ENCODE data around the gene SLC38A2. TPM values are rescaled to one million over a fixed set of nuclear protein-coding genes. Genes with fewer than 3 reads are reported as not detected.

SLC38A2 gene
- 100 to 1,000 TPM in 4 of 8 experiments, 10 to 100 TPM in 4; 67.2 to 381 (median 117) TPM for total RNA-seq

DNA sequence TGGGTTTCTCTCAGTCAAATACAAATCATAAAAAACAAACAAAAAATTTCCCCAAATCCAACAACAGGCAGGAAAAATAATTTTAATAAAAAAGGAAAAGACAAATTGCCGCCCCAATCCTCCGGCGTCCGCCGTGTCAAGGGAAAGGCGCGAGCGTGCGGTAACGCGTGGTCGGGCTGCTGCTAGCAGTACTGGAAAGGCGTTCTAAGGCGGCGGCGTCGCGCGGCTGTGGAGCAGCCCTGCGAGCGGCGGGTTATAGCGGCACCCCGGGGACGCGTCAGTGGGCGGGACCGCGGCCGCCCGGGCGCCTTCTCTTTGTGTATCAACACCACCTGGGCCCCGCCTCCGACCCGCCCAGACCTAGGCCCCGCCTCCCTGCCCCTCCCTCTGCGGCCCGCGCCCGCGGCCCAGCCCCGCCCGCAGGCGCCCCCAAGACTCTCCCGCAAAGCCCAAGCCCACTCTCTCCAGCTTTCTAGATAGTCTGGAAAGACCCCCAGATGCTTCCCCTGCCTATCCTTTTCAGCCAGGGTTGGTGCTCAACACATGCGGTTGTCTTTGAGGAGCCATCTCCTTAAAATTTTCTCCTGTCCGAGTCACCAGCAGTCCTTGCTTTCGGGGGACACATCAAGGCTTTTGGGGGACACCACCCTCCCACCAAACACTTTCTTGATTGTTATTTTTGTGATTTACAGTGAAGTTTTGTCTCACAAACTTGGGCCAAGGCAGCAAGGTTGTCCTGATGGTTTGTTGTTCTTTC lies at the start of gene SLC38A2:
Gene SLC38A2, minus strand, starts transcription at position 230 of the 757 bp plus-strand sequence. CDS start 1,480 bp downstream, outside the sequence.
- Histone ChIP-seq H3K4me1 (replicated peaks in 1 of 2) (peaks cover 14 to 19% of the 10 kb centered on the region in 2 donors), H3K27ac (peak within 1 kb of the TSS; percentile 93 to 95), H3K4me3 (peak within 1 kb of the TSS; percentile 76 to 91 (median 87))
- in situ Hi-C loops (cut with MboI; ENCODE audit: low pct_unique_long_range_greater_than_20kb in 2 of 9, low sequenced_read_pairs in 9 of 9, unreplicated experiment in 9 of 9), result loop anchor here in 2 of 9 experiments (25.0 kb wide), 1 partner anchor 110 kb away; the partner anchor contains the start of gene SLC38A1 (in 2 of the 2)
- WGBS, 10 experiments, result 0 to 6% (median 0%) methylated on average over 1 to 12 of the region's 48 CpGs; no CpG with 5 or more reads in 6 of the 10 experiments
- ATAC-seq (replicated peaks in 6 of 8), result peak; percentile 75 to 84 (median 80)

DNA sequence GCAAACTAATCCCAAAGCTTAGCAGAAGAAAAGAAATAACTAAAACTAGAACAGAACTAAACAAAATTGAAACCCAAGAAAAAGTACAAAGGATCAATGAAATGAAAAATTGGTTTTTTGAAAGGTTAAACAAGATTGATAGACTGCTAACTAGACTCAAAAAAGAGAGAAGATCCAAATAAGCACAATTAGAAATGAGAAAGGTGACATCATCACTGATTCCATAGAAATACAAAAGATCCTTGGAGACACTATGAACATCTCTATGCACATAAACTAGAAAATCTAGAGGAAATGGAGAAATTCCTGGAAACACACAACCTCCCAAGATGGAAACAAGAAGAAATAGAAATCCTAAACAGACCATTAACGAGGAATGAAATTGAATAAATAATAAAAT lies 47.1 kb upstream of the SLC38A2 start:
- Histone ChIP-seq H3K27ac (no peak overlapping the region), H3K4me3 (no peak overlapping the region), H3K4me1 (replicated peaks in 1 of 2) (no peaks in the 10 kb centered on the region)
- no peak for ATAC-seq (replicated peaks in 6 of 8)
- 59 to 100% (median 75%) methylated on average over 1 of the region's 1 CpG; no CpG with 5 or more reads in 1 of the 10 experiments for WGBS, 10 experiments
- in situ Hi-C loops (cut with MboI; ENCODE audit: low pct_unique_long_range_greater_than_20kb in 2 of 9, low sequenced_read_pairs in 9 of 9, unreplicated experiment in 9 of 9), result no loop called here

DNA sequence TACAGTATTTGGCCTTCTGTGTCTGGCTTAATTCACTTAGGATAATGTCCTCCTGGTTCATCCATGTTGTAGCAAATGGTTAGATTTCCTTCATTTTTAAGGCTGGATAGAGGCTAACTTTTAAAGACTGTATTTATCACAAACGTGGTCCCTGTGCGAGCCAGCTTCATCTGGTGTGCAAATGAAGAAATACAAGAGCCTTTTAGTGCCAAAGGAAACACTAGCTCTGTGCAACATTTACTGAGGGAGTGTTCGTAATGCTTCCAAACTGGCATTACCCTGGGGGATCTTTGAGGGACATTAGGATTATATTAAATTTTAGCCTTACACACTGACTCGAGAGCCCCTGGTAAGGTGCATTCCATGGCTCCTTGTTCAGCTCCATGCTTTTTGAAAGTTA lies 43.0 kb upstream of the SLC38A2 start:
- H3K4me3 ChIP-seq, result no peak overlapping the region
- in situ Hi-C loops (cut with MboI; ENCODE audit: low pct_unique_long_range_greater_than_20kb in 2 of 9, low sequenced_read_pairs in 9 of 9, unreplicated experiment in 9 of 9), result no loop called here
- H3K4me1 ChIP-seq (replicated peaks in 1 of 2), result no peaks in the 10 kb centered on the region
- ATAC-seq (replicated peaks in 6 of 8), result no peak
- H3K27ac ChIP-seq, result no peak overlapping the region
- WGBS, 10 experiments, result 80 to 100% (median 98%) methylated on average over 1 to 4 of the region's 4 CpGs; no CpG with 5 or more reads in 4 of the 10 experiments

DNA sequence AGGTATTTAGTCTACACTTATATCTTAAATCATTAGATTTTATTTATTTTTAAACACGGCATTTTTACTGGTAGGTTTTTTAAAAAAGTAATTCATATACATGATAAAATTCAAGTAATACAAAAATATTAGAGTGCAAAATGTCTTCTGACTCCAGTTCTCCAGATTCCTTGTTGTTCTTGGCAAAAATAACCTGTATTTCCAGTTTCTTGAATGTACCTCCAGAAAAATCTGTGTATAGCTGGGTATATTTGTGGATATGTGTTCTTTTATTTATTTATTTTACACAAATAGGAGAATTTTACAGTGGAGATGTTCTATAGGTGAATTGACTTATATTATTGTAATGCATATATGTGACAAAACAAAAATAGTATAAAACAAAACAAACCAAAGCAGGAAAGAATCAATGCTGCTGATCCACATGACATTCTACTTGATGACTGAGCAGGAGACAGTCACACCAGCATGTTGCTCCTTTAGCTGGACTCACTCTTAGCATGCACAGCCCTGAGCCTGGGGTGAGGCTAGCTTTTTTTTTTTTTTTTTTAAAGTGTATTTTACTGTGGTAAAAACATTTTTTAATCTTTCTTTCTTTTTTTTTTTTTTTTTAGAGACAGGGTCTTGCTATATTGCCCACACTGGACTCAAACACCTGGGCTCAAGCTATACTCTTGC lies 42.2 kb upstream of the SLC38A2 start:
- WGBS, 10 experiments, result 80 to 100% (median 100%) methylated on average over 1 of the region's 1 CpG; no CpG with 5 or more reads in 1 of the 10 experiments
- ATAC-seq (replicated peaks in 6 of 8), result no peak
- no peaks in the 10 kb centered on the region for H3K4me1 ChIP-seq (replicated peaks in 1 of 2)
- no peak overlapping the region for H3K4me3 ChIP-seq
- in situ Hi-C loops (cut with MboI; ENCODE audit: low pct_unique_long_range_greater_than_20kb in 2 of 9, low sequenced_read_pairs in 9 of 9, unreplicated experiment in 9 of 9), result no loop called here
- no peak overlapping the region for H3K27ac ChIP-seq

DNA sequence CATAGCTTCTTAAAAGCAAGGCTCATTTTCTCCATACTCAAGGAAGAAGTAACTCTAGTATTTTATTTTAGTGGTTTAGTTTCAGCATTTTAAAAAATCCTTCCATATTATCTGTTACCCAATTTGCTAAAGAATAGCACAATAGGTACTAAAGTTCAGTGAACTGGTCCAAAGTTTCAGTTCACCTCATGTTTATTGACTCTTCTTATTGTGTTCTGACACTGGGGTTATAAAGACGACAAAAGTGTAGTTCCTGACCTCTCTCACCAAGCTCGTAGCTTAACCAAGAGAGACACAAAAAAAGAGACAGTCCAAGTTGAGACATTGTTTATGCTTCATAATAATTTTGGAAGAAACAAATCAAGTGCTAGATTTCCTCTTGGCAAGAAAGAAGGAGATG lies 40.8 kb upstream of the SLC38A2 start:
- in situ Hi-C loops (cut with MboI; ENCODE audit: low pct_unique_long_range_greater_than_20kb in 2 of 9, low sequenced_read_pairs in 9 of 9, unreplicated experiment in 9 of 9), result no loop called here
- no peak for ATAC-seq (replicated peaks in 6 of 8)
- no peak overlapping the region for H3K27ac ChIP-seq
- H3K4me3 ChIP-seq, result no peak overlapping the region
- H3K4me1 ChIP-seq (replicated peaks in 1 of 2), result no peaks in the 10 kb centered on the region
- WGBS, 10 experiments, result 0 to 100% (median 41%) methylated on average over 1 to 2 of the region's 2 CpGs

DNA sequence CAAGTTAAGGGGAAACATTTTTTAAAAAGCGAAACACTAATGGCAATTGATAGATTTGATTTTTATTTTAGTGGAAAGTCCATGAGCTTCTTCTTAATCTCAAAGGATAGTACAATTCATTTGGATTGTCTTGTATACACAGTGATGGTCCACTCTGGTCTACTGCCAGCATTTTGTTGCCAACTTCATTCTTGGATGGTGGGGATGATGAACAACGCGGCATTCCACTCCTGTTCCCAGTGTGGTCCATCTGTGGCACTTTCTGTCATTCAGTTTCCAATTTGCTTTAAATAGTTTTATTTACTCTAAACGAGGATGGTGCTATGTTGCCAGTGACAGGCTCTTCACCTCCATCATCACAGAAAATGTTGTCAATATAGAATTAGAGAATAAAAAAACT lies 40.3 kb upstream of the SLC38A2 start:
- no peak overlapping the region for H3K27ac ChIP-seq
- no peak for ATAC-seq (replicated peaks in 6 of 8)
- in situ Hi-C loops (cut with MboI; ENCODE audit: low pct_unique_long_range_greater_than_20kb in 2 of 9, low sequenced_read_pairs in 9 of 9, unreplicated experiment in 9 of 9), result no loop called here
- H3K4me1 ChIP-seq (replicated peaks in 1 of 2), result no peaks in the 10 kb centered on the region
- no peak overlapping the region for H3K4me3 ChIP-seq
- WGBS, 10 experiments, result 70 to 96% (median 88%) methylated on average over 1 to 4 of the region's 4 CpGs

DNA sequence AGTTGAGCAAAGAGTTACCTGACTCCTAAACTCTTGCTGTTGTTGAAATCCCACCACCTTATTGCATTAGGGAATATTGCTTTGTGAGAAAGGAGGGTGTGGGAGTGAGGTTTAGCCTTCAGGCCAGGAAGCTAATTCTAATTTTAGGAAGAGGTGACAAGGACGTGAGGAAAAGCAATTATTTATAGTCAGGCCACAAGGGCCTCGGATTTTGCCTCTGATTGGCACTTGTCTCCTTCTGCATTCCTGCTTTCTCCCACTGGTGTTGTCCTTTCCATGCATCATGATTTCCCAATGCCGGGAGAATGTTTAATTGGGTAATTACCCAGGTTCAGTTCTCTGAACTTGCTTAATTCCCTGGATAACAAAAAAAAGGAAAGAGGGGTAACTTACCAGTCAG lies 37.9 kb upstream of the SLC38A2 start:
- H3K4me3 ChIP-seq, result no peak overlapping the region
- WGBS, 10 experiments, result 0 to 94% (median 59%) methylated on average over 1 to 3 of the region's 3 CpGs; no CpG with 5 or more reads in 2 of the 10 experiments
- H3K27ac ChIP-seq, result no peak overlapping the region
- ATAC-seq (replicated peaks in 6 of 8), result no peak
- no peaks in the 10 kb centered on the region for H3K4me1 ChIP-seq (replicated peaks in 1 of 2)
- in situ Hi-C loops (cut with MboI; ENCODE audit: low pct_unique_long_range_greater_than_20kb in 2 of 9, low sequenced_read_pairs in 9 of 9, unreplicated experiment in 9 of 9), result no loop called here

DNA sequence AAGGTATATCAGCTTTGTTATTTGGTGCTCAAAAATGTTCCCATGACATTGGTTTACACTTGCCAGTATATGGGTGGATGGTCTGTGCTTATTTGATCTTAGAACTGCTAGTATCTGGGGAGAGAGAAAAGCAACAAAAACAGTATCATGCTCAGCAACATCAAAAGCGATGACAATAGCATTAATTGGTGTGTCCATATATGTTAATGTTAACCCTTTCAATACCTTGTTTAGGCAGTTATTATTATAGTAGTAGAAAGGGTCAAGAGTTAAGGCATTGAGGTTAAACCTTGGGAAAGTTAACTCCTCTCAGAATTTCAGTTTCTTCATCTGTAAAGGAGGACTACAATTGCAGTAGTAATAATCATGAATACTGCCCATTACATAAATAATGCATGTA lies 37.4 kb upstream of the SLC38A2 start:
- Histone ChIP-seq H3K4me3 (no peak overlapping the region), H3K4me1 (replicated peaks in 1 of 2) (no peaks in the 10 kb centered on the region), H3K27ac (no peak overlapping the region)
- ATAC-seq (replicated peaks in 6 of 8), result peak in 1 of 8 experiments; percentile 25
- WGBS, 10 experiments, result 25 to 100% (median 63%) methylated on average over 1 of the region's 1 CpG; no CpG with 5 or more reads in 3 of the 10 experiments
- in situ Hi-C loops (cut with MboI; ENCODE audit: low pct_unique_long_range_greater_than_20kb in 2 of 9, low sequenced_read_pairs in 9 of 9, unreplicated experiment in 9 of 9), result no loop called here

DNA sequence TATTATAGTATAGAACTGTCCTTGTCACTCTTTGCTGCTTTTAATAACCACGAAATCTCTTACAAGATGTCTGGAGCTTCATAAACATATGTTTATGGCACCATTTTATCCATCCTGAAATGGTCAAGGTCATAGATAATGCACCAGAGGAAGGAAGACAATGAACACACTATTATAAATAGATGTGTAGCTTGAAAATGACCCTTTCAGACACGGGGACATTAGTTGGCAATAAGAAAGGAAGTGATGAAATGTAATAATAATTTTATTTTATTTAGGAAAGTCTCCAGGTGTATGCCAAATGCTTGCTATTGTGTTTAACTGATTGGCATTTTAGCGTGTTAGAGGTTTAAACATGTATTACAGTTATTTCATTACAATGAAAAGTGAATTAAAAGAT lies 36.8 kb upstream of the SLC38A2 start:
- Histone ChIP-seq H3K4me3 (no peak overlapping the region), H3K27ac (no peak overlapping the region), H3K4me1 (replicated peaks in 1 of 2) (no peaks in the 10 kb centered on the region)
- 0 to 100% (median 67%) methylated on average over 1 to 3 of the region's 3 CpGs; no CpG with 5 or more reads in 1 of the 10 experiments for WGBS, 10 experiments
- no peak for ATAC-seq (replicated peaks in 6 of 8)
- in situ Hi-C loops (cut with MboI; ENCODE audit: low pct_unique_long_range_greater_than_20kb in 2 of 9, low sequenced_read_pairs in 9 of 9, unreplicated experiment in 9 of 9), result no loop called here

DNA sequence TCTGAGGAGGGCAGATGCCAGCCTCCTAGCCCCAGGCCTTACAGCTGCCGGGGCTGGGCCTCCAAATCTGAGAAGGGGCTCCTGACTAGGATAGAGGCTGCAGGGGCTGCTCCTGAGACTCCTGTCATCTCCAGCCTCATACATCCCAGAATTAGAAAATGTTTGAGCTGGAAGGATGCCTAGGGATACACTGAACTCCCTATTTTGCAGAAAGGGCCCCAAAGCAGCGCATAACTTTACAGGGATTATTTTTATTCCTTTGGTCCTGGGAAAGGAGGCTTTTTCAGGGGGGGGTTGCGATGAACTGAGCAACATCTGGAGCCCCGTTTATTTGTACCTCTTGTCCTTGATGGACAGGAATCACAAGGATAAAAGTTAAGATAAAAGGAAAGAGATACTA lies 35.9 kb upstream of the SLC38A2 start:
- Histone ChIP-seq H3K4me1 (replicated peaks in 1 of 2) (peaks cover 0 to under 1% of the 10 kb centered on the region in 2 donors), H3K27ac (no peak overlapping the region), H3K4me3 (no peak overlapping the region)
- in situ Hi-C loops (cut with MboI; ENCODE audit: low pct_unique_long_range_greater_than_20kb in 2 of 9, low sequenced_read_pairs in 9 of 9, unreplicated experiment in 9 of 9), result no loop called here
- 40 to 100% (median 90%) methylated on average over 1 to 3 of the region's 4 CpGs; no CpG with 5 or more reads in 3 of the 10 experiments for WGBS, 10 experiments
- no peak for ATAC-seq (replicated peaks in 6 of 8)

DNA sequence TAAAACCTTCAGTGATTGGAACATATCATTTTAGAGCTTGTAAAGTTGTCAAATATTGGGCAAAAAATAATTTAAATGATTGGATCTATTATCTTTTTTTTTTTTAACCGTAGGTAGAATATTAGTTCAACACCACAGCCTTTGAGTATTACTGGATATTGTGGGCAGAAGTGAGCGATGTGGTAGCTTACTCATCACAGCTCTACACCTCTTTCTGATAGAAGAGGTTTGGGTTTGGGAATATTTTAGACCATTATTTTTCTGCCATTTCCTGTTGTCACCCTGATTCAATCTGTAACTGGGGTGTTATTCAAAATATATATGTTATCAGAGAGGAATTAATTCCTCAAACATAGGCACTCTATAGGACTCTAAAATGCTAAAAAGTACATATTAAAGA lies 34.8 kb upstream of the SLC38A2 start:
- 63 to 100% (median 95%) methylated on average over 1 to 2 of the region's 2 CpGs; no CpG with 5 or more reads in 2 of the 10 experiments for WGBS, 10 experiments
- no peak overlapping the region for H3K27ac ChIP-seq
- H3K4me3 ChIP-seq, result no peak overlapping the region
- in situ Hi-C loops (cut with MboI; ENCODE audit: low pct_unique_long_range_greater_than_20kb in 2 of 9, low sequenced_read_pairs in 9 of 9, unreplicated experiment in 9 of 9), result no loop called here
- no peak for ATAC-seq (replicated peaks in 6 of 8)
- H3K4me1 ChIP-seq (replicated peaks in 1 of 2), result peaks cover 10% of the 10 kb centered on the region in 2 donors

DNA sequence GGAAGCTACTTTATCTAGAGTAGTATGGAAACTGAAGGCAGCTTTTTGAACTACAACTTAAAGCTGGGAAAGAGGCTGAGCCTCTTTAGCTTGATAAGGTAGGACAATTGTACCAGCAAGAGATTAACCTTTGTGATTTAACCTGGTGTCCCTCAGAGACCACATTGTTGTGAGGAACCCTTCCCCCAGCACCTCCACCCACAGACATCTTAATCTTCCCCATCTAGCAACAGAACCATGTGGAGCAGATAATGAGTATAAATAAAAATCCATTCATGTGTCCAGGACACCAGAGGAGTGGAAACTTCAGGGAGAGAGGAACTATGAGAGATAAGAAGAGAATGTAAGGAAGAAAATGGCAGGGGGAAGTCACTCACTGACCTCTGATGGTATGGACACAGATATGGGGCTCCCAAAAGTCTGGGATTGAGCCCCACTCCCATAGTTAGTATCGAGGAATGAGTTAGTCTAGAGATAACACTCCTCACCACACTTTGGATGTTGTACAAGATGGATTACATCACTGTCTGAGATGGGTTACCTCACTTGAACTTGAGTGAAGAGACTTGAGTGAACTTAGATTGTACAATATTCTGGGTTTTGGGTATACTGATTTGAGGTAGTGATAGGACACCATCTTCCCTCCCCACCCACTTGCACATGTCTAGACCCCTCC lies 33.9 kb upstream of the SLC38A2 start:
- no peak for ATAC-seq (replicated peaks in 6 of 8)
- no peak overlapping the region for H3K4me3 ChIP-seq
- WGBS, 10 experiments, result 80 to 88% methylated on average over 1 of the region's 1 CpG; no CpG with 5 or more reads in 8 of the 10 experiments

DNA sequence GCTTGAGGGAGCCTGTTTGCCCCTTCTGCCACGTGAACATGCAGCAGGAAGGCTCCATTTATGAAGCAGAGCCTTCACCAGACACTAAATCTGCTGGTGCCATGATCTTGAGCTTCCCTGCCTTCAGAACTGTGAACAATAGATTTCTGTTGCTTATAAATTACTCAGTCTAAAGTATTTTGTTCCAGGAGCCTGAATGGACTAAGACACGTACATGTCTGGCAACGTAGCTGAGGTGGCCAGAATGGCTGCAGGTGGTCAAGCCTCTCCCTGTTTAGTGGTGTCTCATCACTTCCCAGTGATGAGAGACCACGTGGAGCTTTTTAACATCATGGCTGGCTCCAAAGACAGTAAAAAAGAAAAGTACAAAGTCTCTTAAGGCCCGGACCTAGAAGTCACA lies 32.2 kb upstream of the SLC38A2 start:
- Histone ChIP-seq H3K4me1 (replicated peaks in 1 of 2) (peaks cover 10 to 16% of the 10 kb centered on the region in 2 donors), H3K27ac (no peak overlapping the region), H3K4me3 (no peak overlapping the region)
- 17 to 100% (median 71%) methylated on average over 1 to 5 of the region's 5 CpGs; no CpG with 5 or more reads in 2 of the 10 experiments for WGBS, 10 experiments
- in situ Hi-C loops (cut with MboI; ENCODE audit: low pct_unique_long_range_greater_than_20kb in 2 of 9, low sequenced_read_pairs in 9 of 9, unreplicated experiment in 9 of 9), result no loop called here
- no peak for ATAC-seq (replicated peaks in 6 of 8)

More for the DNA sequence above, 33.9 kb upstream of the SLC38A2 start:
- in situ Hi-C loops (cut with MboI; ENCODE audit: low pct_unique_long_range_greater_than_20kb in 2 of 9, low sequenced_read_pairs in 9 of 9, unreplicated experiment in 9 of 9), result no loop called here
- no peak overlapping the region for H3K27ac ChIP-seq
- peaks cover 10 to 16% of the 10 kb centered on the region in 2 donors for H3K4me1 ChIP-seq (replicated peaks in 1 of 2)
